H1 (cell line): ENCODE measurements around the gene JAG1. TPM values are rescaled to one million over a fixed set of nuclear protein-coding genes. Genes with fewer than 3 reads are reported as not detected.

ENCODE experiments used
- CTCF ChIA-PET: fragments of 300-600 bp; sonication (Branson Sonifier 250); formaldehyde crosslinking; loops from one replicate; lab custom pipeline; 2021; ENCODE audit not compliant: partially characterized antibody; lab: Charles Lee
- POLR2A ChIA-PET: fragments of 300-600 bp; sonication (Branson Sonifier 250); formaldehyde crosslinking; loops from one replicate; lab custom pipeline; 2021; ENCODE audit warnings: inconsistent platforms; ENCODE audit not compliant: partially characterized antibody; lab: Charles Lee
- DNase-seq, 2 experiments: peaks; one replicate each; pipeline versions ENCODE4 v3.0.0 to v3.0.0-alpha.2; 2010 to 2022; ENCODE audit warnings: low spot score in 2 of 2, low read depth in 1 of 2, mixed read lengths in 1 of 2
- FAIRE-seq: peaks from 2 replicates; lab custom pipeline; 2011; peaks lifted over from hg19 to GRCh38; lab: Jason Lieb, UNC
- H2AFZ ChIP-seq: 2 replicates; pipeline ENCODE4 v1.8.1; 2012; ENCODE audit warnings: low read length, inconsistent platforms
- H2AK5ac ChIP-seq: 2 replicates; pipeline ENCODE4 v1.6.1; 2013; ENCODE audit warnings: low read depth, low read length
- H2BK120ac ChIP-seq: replicated peaks from 2 replicates; pipeline ENCODE3; 2013; ENCODE audit warnings: low read depth, low read length, inconsistent platforms
- H2BK12ac ChIP-seq: 2 replicates; pipeline ENCODE4 v1.6.1; 2013; ENCODE audit warnings: low read depth, low read length
- H2BK15ac ChIP-seq: 2 replicates; pipeline ENCODE4 v1.6.1; 2013; ENCODE audit warnings: low read length
- H2BK20ac ChIP-seq: 2 replicates; pipeline ENCODE4 v1.6.1; 2013; ENCODE audit warnings: low read length
- H2BK5ac ChIP-seq: 2 replicates; pipeline ENCODE4 v1.6.1; 2013; ENCODE audit warnings: low read depth, low read length
- H3K14ac ChIP-seq: 2 replicates; pipeline ENCODE4 v1.6.1; 2013; ENCODE audit warnings: inconsistent platforms; ENCODE audit not compliant: insufficient read length
- H3K18ac ChIP-seq: 2 replicates; pipeline ENCODE4 v1.6.1; 2013; ENCODE audit warnings: low read length; ENCODE audit errors: extremely low read depth
- H3K23ac ChIP-seq: 2 replicates; pipeline ENCODE4 v1.6.1; 2013; ENCODE audit warnings: inconsistent platforms; ENCODE audit not compliant: insufficient read length
- H3K23me2 ChIP-seq: 2 replicates; pipeline ENCODE4 v1.6.1; 2013; ENCODE audit warnings: low read depth, low read length
- H3K27ac ChIP-seq: 2 replicates; pipeline ENCODE4 v1.6.1; 2011; ENCODE audit warnings: low read depth, low read length, inconsistent platforms
- H3K27me3 ChIP-seq, 4 experiments: replicated peaks in 1 of 4; 1 replicate in 1 of 4; 2 replicates in 3 of 4; pipeline versions ENCODE4 v1.6.1 to v1.8.1; 2011 to 2013; ENCODE audit warnings: low read length in 3 of 4, mild to moderate bottlenecking in 3 of 4, inconsistent platforms in 2 of 4, mixed read lengths in 2 of 4, moderate library complexity in 1 of 4; ENCODE audit not compliant: control insufficient read depth in 3 of 4, insufficient read depth in 3 of 4; ENCODE audit errors: extremely low read depth in 1 of 4
- H3K36me3 ChIP-seq, 4 experiments: 2 replicates each; pipeline versions ENCODE4 v1.6.1 to v1.8.1; 2011 to 2013; ENCODE audit warnings: mild to moderate bottlenecking in 4 of 4, low read length in 3 of 4, moderate library complexity in 2 of 4, control low read depth in 1 of 4, inconsistent platforms in 1 of 4; ENCODE audit not compliant: insufficient read depth in 4 of 4, control insufficient read depth in 2 of 4
- H3K4ac ChIP-seq: replicated peaks from 2 replicates; pipeline ENCODE3; 2013; ENCODE audit warnings: low read length, low read depth, mixed read lengths, inconsistent platforms; ENCODE audit not compliant: insufficient read length
- H3K4me1 ChIP-seq, 4 experiments: replicated peaks in 1 of 4; 1 replicate in 1 of 4; 2 replicates in 3 of 4; pipeline versions ENCODE4 v1.6.1 to v1.8.1; 2011 to 2013; ENCODE audit warnings: low read length in 3 of 4, inconsistent platforms in 2 of 4, mixed read lengths in 1 of 4; ENCODE audit not compliant: insufficient read depth in 4 of 4, control insufficient read depth in 3 of 4
- H3K4me2 ChIP-seq, 2 experiments: 2 replicates each; pipeline versions ENCODE4 v1.6.1 to v1.8.1; 2011 to 2013; ENCODE audit warnings: low read depth in 2 of 2, low read length in 2 of 2, control low read depth in 1 of 2, inconsistent platforms in 1 of 2, mild to moderate bottlenecking in 1 of 2; ENCODE audit not compliant: insufficient read depth in 1 of 2
- H3K4me3 ChIP-seq, 4 experiments: fragments of 200-600, 300-600 bp in 1 of 4; sonication (generic), shearing (Covaris generic), sonication (Bioruptor Twin) in 1 of 4; 2 replicates each; pipeline versions ENCODE4 v1.5.1 to v1.8.1; 2011 to 2016; ENCODE audit warnings: low read length in 4 of 4, low read depth in 3 of 4, control low read depth in 2 of 4, inconsistent platforms in 2 of 4, mild to moderate bottlenecking in 2 of 4, mixed read lengths in 1 of 4, moderate library complexity in 1 of 4; ENCODE audit not compliant: insufficient read depth in 2 of 4; ENCODE audit errors: extremely low read depth in 1 of 4
- H3K56ac ChIP-seq: replicated peaks from 2 replicates; pipeline ENCODE3; 2013; ENCODE audit warnings: low read depth, mild to moderate bottlenecking, mixed read lengths, low read length, inconsistent platforms; ENCODE audit not compliant: insufficient read length
- H3K79me1 ChIP-seq: 2 replicates; pipeline ENCODE4 v1.6.1; 2013; ENCODE audit warnings: low read depth, low read length, control low read depth
- H3K79me2 ChIP-seq, 2 experiments: 2 replicates each; pipeline versions ENCODE4 v1.6.1 to v1.8.1; 2012 to 2013; ENCODE audit warnings: low read length in 2 of 2, mild to moderate bottlenecking in 2 of 2, inconsistent platforms in 1 of 2; ENCODE audit not compliant: insufficient read depth in 2 of 2, control insufficient read depth in 1 of 2
- H3K9ac ChIP-seq, 4 experiments: replicated peaks in 1 of 4; 1 replicate in 1 of 4; 2 replicates in 3 of 4; pipeline versions ENCODE4 v1.6.1 to v1.8.1; 2011 to 2013; ENCODE audit warnings: low read depth in 3 of 4, low read length in 3 of 4, control low read depth in 2 of 4, mild to moderate bottlenecking in 2 of 4, moderate library complexity in 2 of 4, inconsistent platforms in 1 of 4; ENCODE audit errors: extremely low read depth in 1 of 4
- H3K9me3 ChIP-seq, 2 experiments: 2 replicates each; pipeline versions ENCODE4 v1.6.1 to v1.8.1; 2012 to 2013; ENCODE audit warnings: mild to moderate bottlenecking in 2 of 2, moderate library complexity in 2 of 2, control low read depth in 1 of 2, inconsistent platforms in 1 of 2, low read depth in 1 of 2, low read length in 1 of 2, mixed read lengths in 1 of 2; ENCODE audit not compliant: insufficient read depth in 2 of 2
- H4K20me1 ChIP-seq, 2 experiments: replicated peaks in 1 of 2; 2 replicates each; pipeline versions ENCODE3 to v1.8.1; 2011 to 2013; ENCODE audit warnings: inconsistent platforms in 2 of 2, low read length in 2 of 2, mild to moderate bottlenecking in 1 of 2; ENCODE audit not compliant: insufficient read depth in 2 of 2, control insufficient read depth in 1 of 2
- H4K5ac ChIP-seq: 2 replicates; pipeline ENCODE4 v1.6.1; 2013; ENCODE audit warnings: low read length, low read depth, mixed read lengths, inconsistent platforms; ENCODE audit not compliant: insufficient read length
- H4K8ac ChIP-seq: 2 replicates; pipeline ENCODE4 v1.8.0; 2013; ENCODE audit warnings: mild to moderate bottlenecking, moderate library complexity, low read length, inconsistent platforms; ENCODE audit not compliant: insufficient read depth; ENCODE audit errors: extremely low read depth
- H4K91ac ChIP-seq: replicated peaks from 2 replicates; pipeline ENCODE3; 2013; ENCODE audit warnings: low read length, mixed read lengths, inconsistent platforms; ENCODE audit not compliant: insufficient read length
- ASH2L ChIP-seq: fragments of 200-600, 300-600 bp; sonication (generic); IDR thresholded peaks from one replicate; pipeline ENCODE4 v1.7.1; 2017; ENCODE audit warnings: low read length
- YY1 ChIP-seq: IDR thresholded peaks from 2 replicates; pipeline ENCODE4 v1.6.1; 2011; ENCODE audit warnings: low read depth, mild to moderate bottlenecking, low read length
- WGBS, 2 experiments: shearing (Covaris generic) in 1 of 2; methylation state at CpG; one replicate each; pipeline versions ENCODE4 v1.1.6 to v1.1.7; 2013 to 2015; ENCODE audit warnings: low lambda C conversion rate in 2 of 2, mixed read lengths in 2 of 2, inconsistent platforms in 1 of 2, low coverage in 1 of 2, missing lambda C conversion rate in 1 of 2; ENCODE audit not compliant: insufficient replicate concordance in 2 of 2, insufficient coverage in 1 of 2, insufficient read length in 1 of 2; ENCODE audit errors: extremely low coverage in 1 of 2, missing lambda C conversion rate in 1 of 2; 5-methylcytosine and 5-hydroxymethylcytosine counted together
- polyA plus RNA-seq, 7 experiments: library from polyadenylated mRNA; depleted of rRNA in 3 of 7; stranded (reverse) in 5 of 7; unstranded in 2 of 7; fragments of >200 nt in 5 of 7; fragments of 200-250 nt in 2 of 7; gene quantifications; 1 replicate in 5 of 7; 2 replicates in 1 of 7; 4 replicates in 1 of 7; pipeline versions ENCODE4 v1.2.1 to v1.2.3, GENCODE V29; 2011 to 2013; ENCODE audit warnings: missing spikeins in 2 of 7, mixed read lengths in 2 of 7
- total RNA-seq: library from RNA; stranded (reverse); fragmentation: NEBNext Ultra II Directional; extraction: Animal tissue kit (Norgen Biotek cat#: 25700); gene quantifications from 2 replicates; pipeline ENCODE4 v1.2.1, GENCODE V29; 2021
- TF ChIP-seq, protein P1 (sequence below): IDR thresholded peaks from 2 replicates; pipeline ENCODE4 v1.6.1; 2011; ENCODE audit warnings: low read length, improper control_type of control experiment

JAG1 gene
- total and polyA plus RNA-seq, 2 of the 8 experiments (the other 6 are each of a cell fraction or from before 2014, with no cell fraction given), result 13.5 to 27.3 TPM

DNA sequence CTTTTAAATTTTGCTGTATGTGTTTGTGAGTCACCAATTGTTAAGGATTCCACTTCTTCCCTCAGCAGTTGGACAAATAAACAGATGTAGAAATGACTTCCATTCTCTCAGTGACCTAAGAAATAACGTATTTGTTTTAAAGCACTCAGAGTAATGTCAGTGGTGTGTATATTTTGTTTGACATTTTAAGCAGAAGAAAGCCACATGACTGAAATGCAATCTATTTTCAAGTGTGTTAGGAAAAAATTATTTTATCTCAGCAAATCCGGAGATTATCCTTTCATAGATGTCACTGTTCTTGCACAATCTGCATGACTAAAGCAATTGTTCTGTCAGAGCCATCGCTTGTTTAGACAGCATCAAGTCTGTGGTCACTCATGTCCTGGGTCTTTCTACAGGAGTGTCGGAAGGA is 77.1 kb downstream of the JAG1 start:
- ChIA-PET CTCF (interaction anchor here (1.6 kb wide), 1 partner anchor 14 kb away, joined by 3 read pairs; no protein-coding TSS in a partner anchor), POLR2A (no interaction called here)
- no peaks in the 10 kb centered on the region for H3K36me3 ChIP-seq
- H3K18ac ChIP-seq, result no peak overlapping the region
- H4K20me1 ChIP-seq, result no peaks in the 10 kb centered on the region
- no peaks in the 10 kb centered on the region for H3K23me2 ChIP-seq
- H3K14ac ChIP-seq, result no peak overlapping the region
- no peaks in the 10 kb centered on the region for H3K27me3 ChIP-seq
- H4K91ac ChIP-seq, result no peak overlapping the region
- H2BK20ac ChIP-seq, result no peak overlapping the region
- H2BK12ac ChIP-seq, result no peak overlapping the region
- no peak overlapping the region for H3K56ac ChIP-seq
- no peak overlapping the region for H3K9ac ChIP-seq
- no peak overlapping the region for H2AFZ ChIP-seq
- no peak overlapping the region for H2AK5ac ChIP-seq
- no peaks in the 10 kb centered on the region for H3K79me1 ChIP-seq
- no peak overlapping the region for H2BK15ac ChIP-seq
- no peak overlapping the region for H2BK5ac ChIP-seq
- H3K4me1 ChIP-seq, result no peaks in the 10 kb centered on the region
- FAIRE-seq (no peak), DNase-seq (no peak)
- H3K4ac ChIP-seq, result no peak overlapping the region
- H3K4me3 ChIP-seq, result no peak overlapping the region
- no peak overlapping the region for H3K23ac ChIP-seq
- no peak overlapping the region for H4K8ac ChIP-seq
- no peaks in the 10 kb centered on the region for H3K9me3 ChIP-seq
- H3K4me2 ChIP-seq, result no peak overlapping the region
- no peak overlapping the region for H3K27ac ChIP-seq
- H4K5ac ChIP-seq, result no peak overlapping the region
- 96% methylated on average over 4 of the region's 4 CpGs; no CpG with 5 or more reads in 1 of the 2 experiments for WGBS, 2 experiments
- H3K79me2 ChIP-seq, result no peaks in the 10 kb centered on the region
- no peak overlapping the region for H2BK120ac ChIP-seq
- TF ChIP-seq, protein P1, sequence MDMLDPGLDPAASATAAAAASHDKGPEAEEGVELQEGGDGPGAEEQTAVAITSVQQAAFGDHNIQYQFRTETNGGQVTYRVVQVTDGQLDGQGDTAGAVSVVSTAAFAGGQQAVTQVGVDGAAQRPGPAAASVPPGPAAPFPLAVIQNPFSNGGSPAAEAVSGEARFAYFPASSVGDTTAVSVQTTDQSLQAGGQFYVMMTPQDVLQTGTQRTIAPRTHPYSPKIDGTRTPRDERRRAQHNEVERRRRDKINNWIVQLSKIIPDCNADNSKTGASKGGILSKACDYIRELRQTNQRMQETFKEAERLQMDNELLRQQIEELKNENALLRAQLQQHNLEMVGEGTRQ, result no peak
- TF ChIP-seq YY1 (no peak), ASH2L (no peak)
